HEK293 (cell line): ENCODE measurements around the gene PTPN12.

Experiments used
- CTCF ChIA-PET: fragments of 350-600 bp; formaldehyde crosslinking; extraction: SDS; loops from one replicate; lab custom pipeline; 2021; ENCODE audit warnings: antibody characterized with exemption; lab: Yijun Ruan, JAX
- POLR2A ChIA-PET: fragments of 300-600 bp; formaldehyde crosslinking; extraction: SDS; loops from one replicate; lab custom pipeline; 2020; ENCODE audit warnings: antibody characterized with exemption, inconsistent platforms; lab: Yijun Ruan, JAX
- H3K27ac ChIP-seq: fragments of 200-500 bp; sonication (Bioruptor generic); 2 replicates; pipeline ENCODE4 v1.5.1; 2014; ENCODE audit warnings: low read depth, low read length, control low read depth, inconsistent platforms; ENCODE audit errors: extremely low read depth
- H3K36me3 ChIP-seq, 2 experiments: fragments of 200-500 bp in 1 of 2; sonication (Bioruptor generic) in 1 of 2; 1 replicate in 1 of 2; 2 replicates in 1 of 2; pipeline ENCODE4 v1.5.1; 2014 to 2017; ENCODE audit warnings: inconsistent platforms in 2 of 2, low read length in 2 of 2; ENCODE audit not compliant: control insufficient read depth in 2 of 2, insufficient read depth in 1 of 2
- H3K4me1 ChIP-seq: fragments of 200-500 bp; sonication (Bioruptor generic); 2 replicates; pipeline ENCODE4 v1.5.1; 2014; ENCODE audit warnings: mild to moderate bottlenecking, low read length, inconsistent platforms; ENCODE audit not compliant: control insufficient read depth, insufficient read depth
- H3K4me3 ChIP-seq: 2 replicates; pipeline ENCODE4 v1.5.1; 2011; ENCODE audit warnings: low read depth, mild to moderate bottlenecking, control low read depth, low read length, moderate library complexity
- H3K9me3 ChIP-seq: fragments of 200-500 bp; sonication (Bioruptor generic); 2 replicates; pipeline ENCODE4 v1.5.1; 2014; ENCODE audit warnings: low read depth, low read length, inconsistent platforms; ENCODE audit not compliant: control insufficient read depth, insufficient read depth
- MYNN ChIP-seq: fragments of 450-650 bp; formaldehyde crosslinking; IDR thresholded peaks from 2 replicates; pipeline ENCODE4 v1.5.1; 2016; ENCODE audit warnings: missing biosample characterization, missing genetic modification characterization, borderline replicate concordance
- PRDM1 ChIP-seq: fragments of 450-650 bp; formaldehyde crosslinking; IDR thresholded peaks from 2 replicates; pipeline ENCODE4; 2016; ENCODE audit warnings: missing biosample characterization, missing genetic modification characterization
- PRDM10 ChIP-seq: fragments of 450-650 bp; formaldehyde crosslinking; IDR thresholded peaks from 2 replicates; pipeline ENCODE4 v1.5.1; 2016; ENCODE audit warnings: missing biosample characterization, missing genetic modification characterization
- ZBTB17 ChIP-seq: fragments of 450-650 bp; formaldehyde crosslinking; IDR thresholded peaks from 2 replicates; pipeline ENCODE4 v1.5.1; 2016; ENCODE audit warnings: missing biosample characterization, missing genetic modification characterization
- ZEB2 ChIP-seq: fragments of 450-650 bp; formaldehyde crosslinking; IDR thresholded peaks from 2 replicates; pipeline ENCODE4 v1.5.1; 2016; ENCODE audit warnings: missing biosample characterization, missing genetic modification characterization
- ZNF133 ChIP-seq: fragments of 450-650 bp; formaldehyde crosslinking; IDR thresholded peaks from 2 replicates; pipeline ENCODE4 v1.5.1; 2016; ENCODE audit warnings: missing biosample characterization, missing genetic modification characterization
- ZNF138 ChIP-seq: fragments of 450-650 bp; formaldehyde crosslinking; IDR thresholded peaks from 2 replicates; pipeline ENCODE4 v1.5.1; 2016; ENCODE audit warnings: missing biosample characterization, missing genetic modification characterization, borderline replicate concordance
- ZNF146 ChIP-seq: fragments of 450-650 bp; formaldehyde crosslinking; IDR thresholded peaks from 2 replicates; pipeline ENCODE4 v1.5.1; 2016; ENCODE audit warnings: missing biosample characterization, missing genetic modification characterization
- ZNF155 ChIP-seq: fragments of 450-650 bp; formaldehyde crosslinking; IDR thresholded peaks from 2 replicates; pipeline ENCODE4 v1.5.1; 2016; ENCODE audit warnings: missing biosample characterization, missing genetic modification characterization
- ZNF214 ChIP-seq: fragments of 450-650 bp; formaldehyde crosslinking; IDR thresholded peaks from 2 replicates; pipeline ENCODE4 v1.5.1; 2017; ENCODE audit warnings: missing biosample characterization, mild to moderate bottlenecking, missing genetic modification characterization, borderline replicate concordance
- ZNF280C ChIP-seq: fragments of 450-650 bp; formaldehyde crosslinking; IDR thresholded peaks from 2 replicates; pipeline ENCODE4 v1.5.1; 2016; ENCODE audit warnings: missing biosample characterization, missing genetic modification characterization
- ZNF292 ChIP-seq: fragments of 450-650 bp; formaldehyde crosslinking; IDR thresholded peaks from 2 replicates; pipeline ENCODE4 v1.5.1; 2016; ENCODE audit warnings: low read depth, missing biosample characterization, missing genetic modification characterization, borderline replicate concordance
- ZNF302 ChIP-seq: fragments of 450-650 bp; formaldehyde crosslinking; IDR thresholded peaks from 2 replicates; pipeline ENCODE4 v1.5.1; 2016; ENCODE audit warnings: missing biosample characterization, missing genetic modification characterization, low read depth
- ZNF324 ChIP-seq: fragments of 450-650 bp; formaldehyde crosslinking; IDR thresholded peaks from 2 replicates; pipeline ENCODE4 v1.5.1; 2016; ENCODE audit warnings: missing biosample characterization, missing genetic modification characterization
- ZNF580 ChIP-seq: fragments of 450-650 bp; formaldehyde crosslinking; IDR thresholded peaks from 2 replicates; pipeline ENCODE4 v1.5.1; 2016; ENCODE audit warnings: missing biosample characterization, missing genetic modification characterization
- ZNF624 ChIP-seq: fragments of 450-650 bp; formaldehyde crosslinking; IDR thresholded peaks from 2 replicates; pipeline ENCODE4 v1.5.1; 2017; ENCODE audit warnings: missing biosample characterization, missing genetic modification characterization
- ZNF645 ChIP-seq: fragments of 450-650 bp; formaldehyde crosslinking; IDR thresholded peaks from 2 replicates; pipeline ENCODE4; 2016; ENCODE audit warnings: missing biosample characterization, missing genetic modification characterization
- ZNF660 ChIP-seq: fragments of 450-650 bp; IDR thresholded peaks from 2 replicates; pipeline ENCODE4 v1.5.1; 2018; ENCODE audit warnings: missing biosample characterization, mild to moderate bottlenecking, missing genetic modification characterization
- ZNF677 ChIP-seq: fragments of 450-650 bp; IDR thresholded peaks from 2 replicates; pipeline ENCODE4 v1.5.0; 2018; ENCODE audit warnings: missing biosample characterization, mild to moderate bottlenecking, missing genetic modification characterization, moderate library complexity
- ZNF76 ChIP-seq: fragments of 450-650 bp; formaldehyde crosslinking; IDR thresholded peaks from 2 replicates; pipeline ENCODE4; 2016; ENCODE audit warnings: low read depth, missing biosample characterization, missing genetic modification characterization, borderline replicate concordance

Gene PTPN12

GRCh38 chr7:77606562-77606961 lies 69.5 kb downstream of the PTPN12 start (continued):
- TF ChIP-seq ZNF660 (tag by site-specific recombination), result no peak
- no peak for TF ChIP-seq ZNF155
- TF ChIP-seq ZNF645 (tag by site-specific recombination), result no peak

- Histone ChIP-seq H3K9me3 (no peaks in the 10 kb centered on the region), H3K4me1 (no peaks in the 10 kb centered on the region), H3K36me3 (peaks cover 24% of the 10 kb centered on the region in 2 experiments), H3K27ac (no peak overlapping the region), H3K4me3 (no peak overlapping the region)
- ChIA-PET POLR2A (no interaction called here), CTCF (no interaction called here)
- no peak for TF ChIP-seq ZNF214 (tag by site-specific recombination)
Observed at GRCh38 chr7:77619314-77619713, 82.2 kb downstream of the PTPN12 start.

- CTCF ChIA-PET, result interaction anchor here (3.8 kb wide), 1 partner anchor 25 kb away, joined by 16 read pairs; no protein-coding TSS in a partner anchor
- H3K4me3 ChIP-seq, result no peak overlapping the region
- H3K9me3 ChIP-seq, result no peaks in the 10 kb centered on the region
- H3K4me1 ChIP-seq, result no peaks in the 10 kb centered on the region
- POLR2A ChIA-PET, result no interaction called here
- H3K36me3 ChIP-seq, result peaks cover 22 to 29% of the 10 kb centered on the region in 2 experiments
- TF ChIP-seq ZNF138 (tag by site-specific recombination) (no peak), ZNF76 (no peak), MYNN (tag by site-specific recombination) (no peak), PRDM1 (tag by site-specific recombination) (no peak), ZNF580 (tag by site-specific recombination) (no peak), ZBTB17 (tag by site-specific recombination) (no peak), ZNF624 (tag by site-specific recombination) (no peak), ZNF302 (tag by site-specific recombination) (no peak), ZEB2 (tag by site-specific recombination) (no peak), ZNF292 (tag by site-specific recombination) (no peak), ZNF324 (tag by site-specific recombination) (no peak), ZNF133 (no peak), ZNF280C (tag by site-specific recombination) (no peak)
- H3K27ac ChIP-seq, result no peak overlapping the region
Observed at GRCh38 chr7:77626586-77627308, 89.7 kb downstream of the PTPN12 start.

- Histone ChIP-seq H3K27ac (no peak overlapping the region), H3K36me3 (peaks cover 17 to 25% of the 10 kb centered on the region in 2 experiments), H3K4me1 (no peaks in the 10 kb centered on the region), H3K4me3 (no peak overlapping the region), H3K9me3 (no peaks in the 10 kb centered on the region)
- ChIA-PET CTCF (interaction anchor here (0.7 to 3.8 kb wide), 2 partner anchors 24 to 51 kb away, joined by 3 to 16 read pairs; no protein-coding TSS in a partner anchor), POLR2A (no interaction called here)
- TF ChIP-seq PRDM10 (tag by site-specific recombination), result 0 out of 2 replicates have a peak, but pooled peaks have one; percentile 30
- TF ChIP-seq ZNF677 (tag by site-specific recombination), result no peak
- 0 out of 2 replicates have a peak, but pooled peaks have one; percentile 27 for TF ChIP-seq ZBTB17 (tag by site-specific recombination)
- TF ChIP-seq ZNF146 (tag by site-specific recombination), result no peak
Observed at GRCh38 chr7:77627309-77627676, 90.2 kb downstream of the PTPN12 start.
